ENCODE data around the gene ZNF550. TPM values are rescaled to one million over a fixed set of nuclear protein-coding genes. Genes with fewer than 3 reads are reported as not detected.

ZNF550 gene
- total and polyA plus RNA-seq, 2 of the 13 experiments (the other 11 are each of a cell fraction or from before 2014, with no cell fraction given) = 8.6 to 9.1 TPM

- TF ChIP-seq KLF16 (CRISPR knock-in tag; IDR thresholded peaks at IDR 0.05) (no peak), SAP130 (CRISPR knock-in tag; IDR thresholded peaks at IDR 0.05; ENCODE audit: low read depth) (peak; percentile 12; the same call in 1 of the 2 replicates), KDM1A (CRISPR knock-in tag; IDR thresholded peaks at IDR 0.05) (no peak), ZNF576 (CRISPR knock-in tag; IDR thresholded peaks at IDR 0.05) (no peak), SOX6 (IDR thresholded peaks at IDR 0.05) (no peak), SOX6 (CRISPR knock-in tag; IDR thresholded peaks at IDR 0.05) (no peak), HOXA7 (CRISPR knock-in tag; IDR thresholded peaks at IDR 0.05) (no peak), GTF3A (CRISPR knock-in tag; conservative IDR thresholded peaks at IDR 0.05) (0 out of 2 replicates have a peak, but pooled peaks have one; percentile 61), SMC3 (IDR thresholded peaks at IDR 0.05; ENCODE audit: low read length) (no peak), ATF1 (CRISPR knock-in tag; IDR thresholded peaks at IDR 0.05) (no peak), ZBTB7B (CRISPR knock-in tag; IDR thresholded peaks at IDR 0.05) (0 out of 2 replicates have a peak, but pooled peaks have one; percentile 17), TRIM24 (CRISPR knock-in tag; IDR thresholded peaks at IDR 0.05) (no peak), ZNF234 (CRISPR knock-in tag; conservative IDR thresholded peaks at IDR 0.05) (no peak), KAT8 (CRISPR knock-in tag; IDR thresholded peaks at IDR 0.05) (no peak), KDM5A (IDR thresholded peaks at IDR 0.05; ENCODE audit: borderline replicate concordance, low read length) (no peak), IRF9 (CRISPR knock-in tag; IDR thresholded peaks at IDR 0.05; ENCODE audit: borderline replicate concordance) (no peak), SNAPC5 (CRISPR knock-in tag; IDR thresholded peaks at IDR 0.05; ENCODE audit: borderline replicate concordance) (no peak), NPAS2 (CRISPR knock-in tag; IDR thresholded peaks at IDR 0.05; ENCODE audit: borderline replicate concordance) (no peak), SMARCE1 (IDR thresholded peaks at IDR 0.05; ENCODE audit: borderline replicate concordance) (no peak), CSRNP1 (CRISPR knock-in tag; IDR thresholded peaks at IDR 0.05) (0 out of 2 replicates have a peak, but pooled peaks have one; percentile 20), ZFP36 (IDR thresholded peaks at IDR 0.05; ENCODE audit: borderline replicate concordance, low read depth, low read length, partially characterized antibody) (no peak), ZZZ3 (CRISPR knock-in tag; IDR thresholded peaks at IDR 0.05; ENCODE audit: borderline replicate concordance) (no peak), ZNF354B (CRISPR knock-in tag; IDR thresholded peaks at IDR 0.05) (no peak), BCL3 (CRISPR knock-in tag; IDR thresholded peaks at IDR 0.05) (no peak), NR2F1 (CRISPR knock-in tag; IDR thresholded peaks at IDR 0.05) (no peak)
Observed at GRCh38 chr19:57559008-57559403, 657 bp downstream of the ZNF550 start (continued).

Data from HepG2 (cell line).